ENCODE data around the gene THSD4. TPM values are rescaled to one million over a fixed set of nuclear protein-coding genes. Genes with fewer than 3 reads are reported as not detected.

THSD4 gene
- polyA plus RNA-seq, 1 donor: 30.2 TPM

DNA sequence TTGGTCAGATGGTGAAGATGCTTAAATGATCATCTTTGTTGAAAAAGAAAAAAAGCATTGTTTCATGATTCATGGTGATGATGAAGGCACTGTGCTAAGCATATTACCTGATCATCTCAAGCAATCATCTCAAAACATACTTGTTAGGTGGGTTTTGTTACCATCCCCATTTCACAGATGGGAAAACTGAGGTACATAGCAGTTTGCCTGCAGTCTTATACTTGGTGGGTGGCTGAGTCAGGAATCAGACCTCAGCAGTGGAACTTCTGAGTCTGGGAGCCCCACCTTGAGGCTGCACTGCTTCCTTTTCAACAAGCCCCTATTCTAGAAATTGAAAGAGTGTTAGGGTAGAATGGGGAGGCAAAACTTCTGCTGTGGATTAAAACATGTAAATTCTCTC is 341.1 kb downstream of the THSD4 start:
- no peak for DNase-seq

DNA sequence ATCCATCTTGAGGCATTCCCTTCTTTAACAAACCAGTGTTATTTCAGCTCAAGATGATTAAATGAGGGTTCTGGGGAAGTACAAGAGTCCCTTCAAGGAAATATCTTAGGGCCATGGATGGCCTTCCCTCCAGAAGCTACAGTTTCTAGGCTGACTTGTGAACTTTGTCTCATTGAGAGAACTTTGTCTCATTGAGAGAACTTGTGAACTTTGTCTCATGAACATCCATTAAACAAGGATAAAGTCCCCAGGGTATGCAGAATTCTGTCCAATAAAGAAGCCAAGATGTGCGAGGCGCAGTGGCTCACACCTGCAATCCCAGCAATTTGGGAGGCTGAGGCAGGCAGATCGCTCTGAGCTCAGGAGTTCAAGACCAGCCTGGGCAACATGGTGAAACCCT is 341.5 kb downstream of the THSD4 start:
- no peak for DNase-seq

DNA sequence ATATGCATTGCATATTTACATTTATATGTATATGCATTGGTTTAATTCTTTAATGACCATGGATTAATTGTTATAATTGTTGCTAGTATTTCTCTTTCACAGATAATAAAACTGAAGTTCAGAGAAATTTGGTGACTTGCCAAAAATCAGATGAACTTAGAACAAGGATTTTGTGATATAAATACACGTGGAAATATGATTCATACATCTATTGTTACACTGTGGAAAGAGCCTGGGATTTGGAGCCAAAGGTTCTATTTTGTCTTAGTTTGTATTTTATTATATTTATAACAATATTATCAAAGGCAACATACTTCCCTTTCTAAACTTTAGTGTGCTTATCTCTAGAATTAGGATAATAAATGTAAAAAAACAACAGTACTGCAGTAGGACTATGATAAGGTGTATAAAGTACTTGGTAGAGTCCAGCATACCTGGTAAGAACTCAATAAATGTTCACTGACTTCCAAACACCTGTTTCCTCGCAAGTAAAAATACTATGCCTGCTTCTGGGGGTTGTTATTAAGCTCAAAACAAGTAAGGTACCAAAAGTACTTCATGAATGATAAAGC is 342.9 kb downstream of the THSD4 start:
- no peak for DNase-seq

DNA sequence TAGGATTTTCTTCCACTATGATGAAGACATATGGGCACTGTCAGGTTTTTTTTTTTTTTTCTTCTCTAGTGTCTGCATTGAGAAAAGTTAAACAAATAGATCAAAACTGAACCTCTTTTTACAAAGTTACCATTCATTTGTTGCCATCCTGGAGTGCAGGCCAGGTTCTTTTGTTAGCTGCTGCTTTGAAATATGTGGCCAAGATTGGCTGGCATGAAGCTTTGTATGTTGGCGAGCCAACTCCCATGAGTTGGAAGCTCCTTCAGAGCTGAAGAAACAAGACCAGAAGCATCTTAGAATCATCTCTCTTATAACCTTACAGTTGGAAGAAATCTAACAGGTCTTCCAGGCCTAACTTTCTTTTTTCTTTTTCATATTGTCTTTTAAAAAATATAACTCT is 346.5 kb downstream of the THSD4 start:
- no peak for DNase-seq

DNA sequence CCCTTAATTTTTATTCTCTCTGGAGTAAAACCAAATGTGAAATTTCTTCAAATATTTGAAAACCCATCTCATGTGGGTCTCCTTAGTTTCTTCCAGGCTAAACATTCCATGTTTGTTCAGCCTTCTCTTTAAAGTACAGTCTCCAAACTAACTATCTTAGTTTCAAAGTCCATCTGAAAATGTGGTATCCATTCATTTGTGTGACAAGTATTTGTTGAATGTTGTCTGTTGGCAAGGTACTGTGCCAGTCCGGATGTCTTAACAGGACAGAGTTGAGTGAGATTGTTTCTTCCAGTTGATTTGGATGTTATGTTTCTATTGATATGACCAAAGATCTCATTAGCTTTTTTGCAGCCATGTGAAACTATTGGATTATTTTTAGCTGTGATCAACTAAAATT is 347.4 kb downstream of the THSD4 start:
- no peak for DNase-seq

DNA sequence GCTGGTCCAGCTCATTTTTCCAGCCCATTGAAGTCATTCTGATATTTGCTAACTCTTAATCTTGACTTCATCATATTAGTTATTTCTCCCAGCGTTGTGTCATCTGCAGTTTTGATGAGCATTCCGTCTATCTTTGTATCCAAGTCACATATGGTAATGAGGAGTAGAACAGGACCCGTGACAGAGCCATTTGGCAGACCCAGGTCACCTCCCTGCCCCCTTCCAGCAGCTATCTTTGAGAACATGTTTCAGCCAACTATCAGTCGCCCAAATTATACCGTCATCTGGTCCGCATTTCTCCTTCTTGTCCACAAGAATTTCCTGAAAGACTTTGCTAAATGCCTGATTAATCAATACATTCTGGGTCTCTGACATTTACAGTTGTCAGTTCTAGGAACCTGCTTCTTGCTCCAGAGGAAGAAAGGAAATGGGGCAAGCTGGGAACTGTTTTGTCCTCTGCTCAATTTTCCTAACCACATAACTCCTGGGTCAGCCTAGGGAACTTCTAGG is 347.9 kb downstream of the THSD4 start:
- no peak for DNase-seq

DNA sequence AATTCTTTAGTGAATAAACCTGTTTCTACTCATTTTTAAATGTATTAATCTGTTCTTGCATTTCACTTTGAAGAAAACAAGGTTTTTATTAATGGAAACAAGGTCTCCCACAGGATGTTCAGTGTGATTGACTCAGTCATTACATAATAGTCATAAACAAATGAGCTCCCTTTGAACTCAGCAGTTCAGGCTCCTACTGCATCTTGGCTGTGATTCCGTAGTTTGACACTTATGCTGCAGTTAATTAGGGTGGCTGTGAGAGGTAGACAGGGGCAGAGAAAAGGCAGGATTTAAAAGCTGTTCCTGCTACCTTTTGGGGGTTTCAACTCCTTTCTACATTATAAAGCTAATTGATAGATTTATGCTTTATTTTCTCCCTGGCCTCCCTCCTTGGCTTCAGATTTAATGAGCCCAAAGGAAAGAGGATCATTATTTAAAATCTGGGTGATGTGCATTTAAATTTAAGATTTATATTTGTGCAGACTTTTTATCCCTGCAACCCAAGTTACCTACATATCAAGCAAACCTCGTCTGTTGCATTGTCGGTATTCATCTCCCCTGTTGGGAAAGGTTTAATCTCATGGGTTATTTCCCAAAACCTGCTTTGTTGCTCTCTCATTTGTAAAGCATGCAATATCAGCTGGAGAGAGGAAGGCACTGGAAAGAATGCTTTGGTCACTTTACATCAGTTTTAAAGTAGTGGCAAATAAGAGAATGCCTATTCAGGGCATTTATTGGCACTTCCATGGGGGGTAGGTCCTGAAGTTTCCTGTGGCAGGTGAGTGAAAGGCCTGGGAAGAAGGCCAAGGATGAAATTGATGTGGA is 350.1 kb downstream of the THSD4 start:
- no peak for DNase-seq

DNA sequence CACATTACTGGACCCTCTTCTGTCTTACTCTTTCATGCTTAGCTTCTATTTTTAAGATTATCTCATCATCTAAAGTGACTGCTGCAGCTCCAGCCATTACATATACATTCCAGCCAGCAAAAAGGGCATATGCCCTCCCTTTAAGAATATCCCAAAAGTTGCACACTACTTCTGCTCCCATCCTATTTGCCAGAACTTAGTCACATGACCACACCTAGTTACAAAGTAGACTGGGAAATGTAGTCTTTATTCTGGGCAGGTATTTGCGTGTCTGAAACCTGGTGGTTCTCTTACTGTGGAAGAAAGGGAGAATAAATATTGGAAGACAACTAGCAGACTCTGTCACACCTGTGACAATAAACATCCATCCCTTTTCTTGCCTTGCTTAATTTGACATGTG is 353.4 kb downstream of the THSD4 start:
- no peak for DNase-seq

DNA sequence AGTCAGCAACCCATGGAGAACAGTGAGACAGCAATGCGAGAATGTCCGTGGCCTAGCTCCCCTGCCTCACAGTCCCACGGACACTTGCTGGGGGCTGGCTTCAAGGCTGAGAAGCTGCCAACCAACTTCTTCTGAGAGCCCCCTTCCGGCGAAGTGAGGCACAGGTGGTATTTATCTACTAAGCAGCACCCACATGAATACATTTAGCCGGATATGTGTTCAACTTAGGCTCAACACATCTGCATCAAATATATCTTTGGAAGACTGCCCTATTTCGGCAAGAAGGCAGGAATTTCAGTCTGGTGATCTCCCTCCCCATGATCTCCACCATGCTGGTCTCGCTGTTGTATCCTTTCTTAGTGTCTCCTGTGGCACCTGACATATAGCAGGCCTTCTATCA is 354.1 kb downstream of the THSD4 start:
- DNase-seq: no peak

DNA sequence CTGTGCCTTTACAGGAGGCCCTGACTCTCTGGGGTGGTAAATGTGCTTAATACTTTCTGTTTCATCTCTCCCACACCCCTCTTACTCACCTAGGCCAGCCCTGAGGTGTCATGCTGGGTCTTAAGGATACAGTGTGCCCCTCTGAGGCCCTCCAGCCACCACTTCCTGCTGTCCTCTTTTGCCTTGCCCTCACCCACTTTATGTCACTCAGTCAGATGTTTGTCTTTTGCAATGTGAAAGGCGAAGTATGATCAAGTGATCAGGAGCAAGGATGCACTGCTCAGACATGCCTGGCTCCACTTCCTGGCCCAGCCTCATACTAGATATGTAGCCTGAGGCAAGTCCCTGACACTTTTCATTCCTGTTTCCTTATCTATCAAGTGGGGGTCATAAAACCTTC is 356.1 kb downstream of the THSD4 start:
- DNase-seq: no peak

DNA sequence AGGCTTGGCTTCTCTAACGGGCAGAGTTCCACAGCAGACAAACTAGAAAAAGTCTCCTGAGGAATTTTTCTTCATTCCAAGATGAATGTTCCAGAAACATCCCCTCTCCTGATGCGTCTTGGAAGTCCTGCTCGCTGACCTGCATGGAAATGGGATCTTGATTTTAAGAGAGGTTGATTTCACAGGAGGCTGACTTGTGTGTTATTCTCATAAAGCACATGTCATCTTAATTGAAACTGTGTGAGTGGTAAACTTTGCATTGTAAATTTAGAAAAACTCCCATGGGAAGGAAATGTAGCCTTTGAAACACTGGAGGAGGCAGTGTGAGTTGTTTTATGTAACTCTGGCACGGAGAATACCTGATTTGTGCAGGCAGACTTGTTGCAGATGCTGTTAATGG is 357.3 kb downstream of the THSD4 start:
- no peak for DNase-seq

DNA sequence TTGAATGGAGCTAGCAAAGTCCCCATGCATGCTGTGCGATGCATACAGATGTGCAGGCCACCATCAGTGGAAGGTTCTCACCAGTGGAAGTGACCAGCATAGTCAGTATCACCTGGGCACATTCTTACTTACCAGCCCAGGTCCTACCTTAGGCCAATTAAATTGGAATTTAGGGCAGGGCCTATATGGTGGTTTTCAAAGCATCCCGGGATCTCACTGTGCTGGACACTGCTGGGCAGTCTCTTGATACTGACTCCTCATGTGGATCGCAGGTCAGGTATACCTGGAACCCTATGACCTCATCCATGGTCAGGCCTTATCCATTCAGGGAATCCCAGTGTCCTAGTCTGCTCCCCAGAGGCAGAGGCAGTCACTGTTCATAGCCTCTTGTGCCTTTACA is 358.5 kb downstream of the THSD4 start:
- DNase-seq: no peak

DNA sequence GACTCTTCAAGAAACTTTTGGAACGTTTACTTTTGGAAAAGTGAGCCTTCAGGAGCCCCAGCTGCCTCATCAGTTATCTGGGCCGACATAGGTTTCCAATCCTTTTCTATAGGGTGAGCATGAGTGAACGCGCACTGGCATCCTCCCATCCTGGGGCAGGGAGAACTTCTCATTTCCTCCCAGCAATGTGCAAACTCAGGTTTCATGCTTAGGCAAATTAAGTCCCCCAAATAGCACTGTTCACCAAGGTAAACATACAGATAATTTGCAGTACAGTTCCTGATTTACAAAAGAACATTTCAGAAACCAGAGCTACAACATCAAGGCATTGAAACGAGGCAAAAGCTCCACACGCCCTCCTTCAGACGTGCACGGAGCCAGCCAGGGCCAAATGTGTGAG is 361.6 kb downstream of the THSD4 start:
- DNase-seq: no peak

DNA sequence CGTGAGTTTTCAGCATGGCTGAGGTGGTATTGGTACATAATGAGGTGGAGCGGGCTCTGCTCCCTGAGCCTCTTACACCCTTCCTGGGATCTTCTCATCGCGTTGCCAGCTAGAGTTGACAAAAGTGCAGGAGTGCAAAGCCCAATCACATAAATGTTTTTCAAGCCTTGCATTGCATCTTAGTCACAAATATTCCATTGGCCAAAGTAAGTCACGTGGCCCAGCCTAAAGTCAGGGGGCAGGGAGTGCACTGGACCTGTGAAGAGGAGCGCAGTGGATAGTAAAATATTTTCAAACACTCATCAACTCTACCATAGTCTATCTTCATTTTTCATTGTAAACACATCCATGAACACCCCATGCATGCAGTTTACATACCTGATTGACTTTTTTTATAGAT is 365.3 kb downstream of the THSD4 start:
- DNase-seq: no peak

DNA sequence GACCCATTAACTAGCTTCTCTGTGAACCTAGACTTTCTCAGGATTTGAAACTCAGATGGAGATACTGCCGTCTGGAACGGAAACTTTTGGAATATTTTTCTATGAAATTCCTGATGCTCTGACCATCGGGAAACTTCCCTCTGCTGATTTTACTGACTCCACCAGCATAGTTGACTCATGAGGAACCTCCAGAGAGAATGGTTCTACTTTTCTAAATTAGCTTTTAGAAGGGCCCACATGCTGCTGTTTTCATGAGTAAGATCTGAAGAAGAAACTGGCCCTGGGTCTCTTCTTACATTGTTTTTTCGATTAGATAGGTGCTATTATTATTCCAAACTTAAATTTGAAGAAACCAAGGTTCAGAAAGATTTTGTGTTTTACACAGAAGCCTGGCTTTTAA is 368.8 kb downstream of the THSD4 start:
- no peak for DNase-seq

DNA sequence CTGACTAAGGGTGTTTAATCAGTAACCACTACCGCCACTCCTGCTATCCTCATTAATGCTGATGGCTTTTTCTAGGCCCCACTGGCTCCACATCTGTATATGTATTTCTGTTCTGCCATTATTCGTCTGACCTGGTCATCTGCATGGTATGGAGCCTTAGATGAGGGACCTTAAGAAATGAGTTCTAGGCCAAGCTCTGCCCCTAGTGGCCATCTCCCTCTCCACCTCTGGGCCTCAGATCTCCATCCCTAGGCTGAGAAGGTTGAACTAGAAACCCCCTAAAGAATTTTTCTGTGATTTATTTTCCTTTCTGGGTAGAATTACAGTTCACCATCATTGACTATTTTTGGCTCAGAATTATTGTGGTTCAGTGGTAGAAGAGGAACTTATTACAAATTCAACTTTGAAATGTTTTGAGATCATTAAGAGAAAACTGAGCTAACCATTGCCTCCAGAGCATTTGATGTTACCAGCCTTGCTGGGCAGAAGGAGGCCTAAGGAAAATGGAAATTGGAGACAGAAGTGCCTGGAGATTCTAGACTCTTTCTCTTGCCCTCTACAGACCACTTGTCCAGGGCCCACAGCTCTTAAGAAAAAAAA is 369.9 kb downstream of the THSD4 start:
- DNase-seq: no peak

DNA sequence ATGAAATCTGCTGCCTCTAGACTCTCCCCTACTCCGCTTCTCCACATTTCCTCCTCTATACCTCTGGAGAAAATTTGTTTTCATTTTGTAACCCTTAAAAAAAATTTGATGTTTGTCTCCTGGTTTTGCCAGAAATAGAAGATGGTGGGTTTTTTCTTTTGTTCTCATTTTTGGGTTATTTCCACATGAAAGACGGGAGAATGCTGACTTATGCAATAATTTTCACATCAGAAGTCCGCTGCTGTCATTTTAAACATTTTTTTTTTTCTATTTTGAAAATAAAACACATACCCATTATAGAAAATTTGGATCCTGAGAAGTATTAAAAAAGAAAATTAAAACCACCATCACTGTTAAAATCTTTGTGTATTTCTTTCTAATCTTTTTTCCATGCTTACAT is 374.3 kb downstream of the THSD4 start:
- DNase-seq: no peak

DNA sequence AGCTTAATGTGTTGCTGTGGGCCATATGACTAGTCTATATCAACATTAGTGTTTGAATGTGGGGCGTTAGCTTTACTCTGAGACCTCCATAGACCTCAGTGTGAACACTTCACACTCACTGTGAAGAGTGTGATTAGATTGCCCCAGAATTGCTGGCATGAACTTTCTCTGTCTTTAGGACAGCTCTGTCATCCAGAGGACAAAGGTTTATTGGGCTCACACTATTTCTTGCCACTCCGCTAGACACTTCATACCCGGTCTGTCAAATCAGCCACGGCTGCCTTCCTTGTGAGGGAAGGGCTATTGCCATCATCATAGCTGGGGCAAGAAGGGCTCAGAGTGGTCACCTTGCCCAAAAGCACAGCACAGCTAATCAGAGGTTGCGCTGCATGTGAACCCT is 378.3 kb downstream of the THSD4 start:
- no peak for DNase-seq

DNA sequence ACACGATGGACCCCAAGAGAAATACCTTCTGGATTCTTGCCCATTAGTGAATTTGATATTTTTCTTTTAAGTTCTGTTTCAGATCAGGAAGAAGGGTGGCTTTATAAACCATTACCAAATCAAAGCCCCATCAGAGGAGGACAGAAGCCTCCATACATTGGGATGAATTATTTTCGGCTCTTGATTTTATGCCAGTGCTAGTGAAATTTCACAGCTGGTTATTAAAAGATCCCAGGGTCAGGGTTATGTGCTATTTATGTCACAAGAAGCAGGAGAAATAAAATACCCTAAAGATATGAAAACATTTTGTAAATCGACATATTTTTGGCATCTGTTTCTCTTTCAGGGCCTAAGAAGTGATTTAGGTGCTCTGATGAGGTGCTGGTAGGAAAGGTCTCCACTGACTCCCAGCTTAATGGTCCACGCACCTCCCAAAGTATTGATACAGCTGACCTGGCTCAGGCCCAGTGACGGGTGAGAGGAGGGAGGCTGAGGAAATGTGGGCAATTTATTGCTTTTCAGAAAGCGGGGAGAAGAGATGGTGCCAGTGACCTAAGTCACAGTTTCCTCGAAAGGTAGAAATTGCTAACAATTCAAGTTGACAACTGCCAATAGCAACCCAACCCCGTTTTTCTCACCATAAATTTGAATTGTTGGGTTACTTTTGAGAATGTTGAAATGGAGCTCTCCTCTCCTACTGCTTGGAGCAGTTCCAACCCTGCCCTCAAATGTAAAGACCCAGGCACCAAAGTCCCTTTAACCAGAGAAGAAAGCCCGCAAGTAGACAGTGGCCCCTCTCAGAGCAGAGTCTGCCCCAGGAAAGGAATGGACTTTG is 379.5 kb downstream of the THSD4 start:
- no peak for DNase-seq

DNA sequence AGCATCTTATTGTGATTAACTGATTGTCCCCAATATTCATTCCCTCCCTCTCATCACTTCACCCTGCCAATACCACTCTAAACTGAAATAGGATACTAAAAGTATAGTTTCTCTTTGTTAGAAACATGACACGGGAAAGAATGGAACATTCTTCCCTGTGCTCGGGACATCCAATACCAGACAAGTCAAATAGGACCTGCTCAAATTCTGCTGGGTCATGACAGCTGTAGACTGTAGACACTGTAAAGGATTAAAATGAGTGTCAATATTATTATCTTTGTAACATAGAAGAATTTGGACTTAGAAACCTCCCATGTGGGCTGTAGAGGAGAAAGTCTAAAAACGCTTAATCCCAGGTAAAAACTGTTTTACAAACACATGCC is 380.1 kb downstream of the THSD4 start:
- DNase-seq: no peak

DNA sequence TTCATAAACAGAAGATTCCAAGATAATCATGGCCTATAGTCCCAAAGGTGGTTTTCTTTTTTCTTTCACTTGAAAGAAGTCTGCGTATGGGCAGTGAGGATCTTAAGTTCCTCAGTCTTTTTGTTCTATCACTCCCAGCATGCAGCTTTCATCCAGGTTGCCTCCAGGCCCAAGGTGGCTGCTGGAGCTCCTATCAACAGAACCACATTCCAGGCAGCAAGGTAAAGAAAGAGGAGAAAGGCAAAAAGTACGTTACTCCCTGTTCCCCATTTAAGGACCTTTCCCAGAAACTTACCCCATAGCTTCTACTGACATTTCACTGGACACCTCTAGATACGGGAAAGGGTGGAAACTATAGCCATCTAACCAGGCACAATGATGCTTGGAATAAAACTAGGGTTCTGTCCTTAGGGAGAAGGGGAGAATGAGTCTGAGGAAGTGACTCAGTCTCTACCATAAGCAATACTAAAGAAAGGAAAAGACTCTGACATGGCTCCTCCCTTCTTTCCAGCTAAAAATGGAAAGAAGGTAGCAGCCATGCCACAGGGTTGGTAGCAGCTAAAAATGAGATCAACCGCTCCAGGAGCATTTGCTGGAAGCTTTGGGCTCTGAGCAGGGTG is 381.2 kb downstream of the THSD4 start:
- DNase-seq: no peak

Measured in left kidney (tissue), 2 donors.